ENCODE measurements around the gene OTUD4.

GRCh38 chr4:145217349-145217748 is 37.0 kb upstream of the OTUD4 start:
- TF ChIP-seq CTCF (conservative IDR thresholded peaks at IDR 0.05; ENCODE audit: low read depth, low read length) (no peak), EZH2 (IDR thresholded peaks at IDR 0.05; ENCODE audit: low read length, unreplicated experiment) (no peak)
